Panc1 (cell line): ENCODE data around the gene RTP5.

ENCODE experiments used
- CTCF ChIP-seq: fragments of 450-650 bp; IDR thresholded peaks from 2 replicates; pipeline ENCODE4 v1.5.1; 2017; ENCODE audit warnings: mild to moderate bottlenecking
- TCF7L2 ChIP-seq: IDR thresholded peaks from 2 replicates; pipeline ENCODE4 v1.6.1; 2011; ENCODE audit warnings: mild to moderate bottlenecking, low read depth, low read length, inconsistent platforms

DNA sequence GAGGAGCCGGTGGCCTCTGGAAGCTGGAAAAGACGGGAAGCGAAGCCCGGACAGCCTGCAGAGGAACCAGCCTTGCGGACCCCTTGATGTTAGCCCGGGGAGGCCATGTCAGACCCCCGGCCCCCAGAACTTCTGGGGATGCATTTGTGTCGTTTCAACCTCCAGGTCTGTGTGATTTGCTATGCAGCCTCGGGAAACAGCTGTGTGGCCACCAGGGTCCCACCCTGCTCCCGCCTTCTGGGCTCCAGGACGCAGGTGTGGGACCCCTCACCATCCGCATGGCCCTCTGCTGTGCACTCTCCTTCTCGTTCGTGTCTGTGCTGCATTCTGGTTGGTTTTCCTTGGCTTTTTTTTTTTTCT lies 47.3 kb upstream of the RTP5 start:
- no peak for TF ChIP-seq CTCF
- no peak for TF ChIP-seq TCF7L2
